HG02571 (cell line): ENCODE measurements around the gene SACM1L.
"Not testable (repeated sequence)": the region's sequence is repeated elsewhere in the genome, so short reads cannot be mapped to it uniquely, and the experiment has no call there.

Experiments
- ATAC-seq: cut with Tn5 transposase; IDR thresholded peaks from one replicate; pipeline ENCODE4 v1.9.1; 2021; ENCODE audit warnings: mild to moderate bottlenecking, moderate library complexity; ENCODE audit not compliant: unreplicated experiment

The SACM1L gene

GRCh38 chr3:45737234-45737633 lies 48.0 kb downstream of the SACM1L start:
- ATAC-seq = no peak

- ATAC-seq = no peak
Observed at GRCh38 chr3:45739991-45740390, 50.8 kb downstream of the SACM1L start.

GRCh38 chr3:45741247-45741646 lies 52.1 kb downstream of the SACM1L start:
- ATAC-seq = no peak

GRCh38 chr3:45741742-45742460 lies 52.7 kb downstream of the SACM1L start:
- ATAC-seq = no peak

GRCh38 chr3:45742461-45743089 lies 53.4 kb downstream of the SACM1L start:
- ATAC-seq = no peak

- ATAC-seq = no peak
Observed at GRCh38 chr3:45746165-45746776, 57.1 kb downstream of the SACM1L start.

GRCh38 chr3:45746777-45747622 lies 57.8 kb downstream of the SACM1L start:
- ATAC-seq = no peak

- no peak for ATAC-seq
Observed at GRCh38 chr3:45748068-45748467, 58.9 kb downstream of the SACM1L start.

- not testable (repeated sequence) for ATAC-seq
Observed at GRCh38 chr3:45749036-45749600, 59.9 kb downstream of the SACM1L start.

- no peak for ATAC-seq
Observed at GRCh38 chr3:45749880-45750279, 60.7 kb downstream of the SACM1L start.

GRCh38 chr3:45751537-45752242 lies 62.5 kb downstream of the SACM1L start:
- no peak for ATAC-seq

- ATAC-seq = no peak
Observed at GRCh38 chr3:45753095-45753494, 63.9 kb downstream of the SACM1L start.

- ATAC-seq = no peak
Observed at GRCh38 chr3:45754461-45754860, 65.3 kb downstream of the SACM1L start.

GRCh38 chr3:45756055-45756454 lies 66.9 kb downstream of the SACM1L start:
- no peak for ATAC-seq

GRCh38 chr3:45757141-45757540 lies 67.9 kb downstream of the SACM1L start:
- ATAC-seq = not testable (repeated sequence)

GRCh38 chr3:45758871-45759270 lies 69.7 kb downstream of the SACM1L start:
- no peak for ATAC-seq

- no peak for ATAC-seq
Observed at GRCh38 chr3:45759851-45760250, 70.7 kb downstream of the SACM1L start.

- ATAC-seq = no peak
Observed at GRCh38 chr3:45760878-45761711, 71.9 kb downstream of the SACM1L start.

GRCh38 chr3:45761831-45762230 lies 72.6 kb downstream of the SACM1L start:
- no peak for ATAC-seq
